OCI-LY7 (cell line): ENCODE measurements around the gene KRTAP5-8. TPM values are rescaled to one million over a fixed set of nuclear protein-coding genes. Genes with fewer than 3 reads are reported as not detected.

Experiments
- small RNA-seq: library from RNA; depleted of rRNA; stranded (forward); fragments of <200 nt; gene quantifications from one replicate; pipeline ENCODE3, GENCODE V24; 2014
- total RNA-seq, 2 experiments: library from RNA; depleted of rRNA in 1 of 2; stranded (reverse); fragments of >200 nt in 1 of 2; shearing (Covaris generic) in 1 of 2; gene quantifications; 2 replicates each; pipeline ENCODE4 v1.2.3, GENCODE V29; 2014 to 2022

KRTAP5-8 gene
- total RNA-seq, 2 experiments from 2014 or later = not detected

Small RNA genes within 50 kb of the gene (small RNA-seq; reads per million reads assigned to genes)
- not detected for gene AP000867.1
- gene KRTAP5-14P = not detected

Other genes with a start within 250 kb of the KRTAP5-8 start
- gene DHCR7, start 89.6 kb upstream of the KRTAP5-8 start, total RNA-seq (2014; rRNA removed; shearing (Covaris generic)) = 25.8 and 33.4 TPM in 2 replicates
- gene DHCR7, start 89.6 kb upstream of the KRTAP5-8 start, total RNA-seq (2022) = 88.5 and 110 TPM in 2 replicates
- 70.9 and 85.3 TPM in 2 replicates for gene NADSYN1, start 84.8 kb upstream of the KRTAP5-8 start, total RNA-seq (2014; rRNA removed; shearing (Covaris generic))
- 121 and 122 TPM in 2 replicates for gene NADSYN1, start 84.8 kb upstream of the KRTAP5-8 start, total RNA-seq (2022)
- not detected in 2 replicates for gene KRTAP5-7, start 10.8 kb upstream of the KRTAP5-8 start, total RNA-seq (2014; rRNA removed; shearing (Covaris generic))
- not detected in 2 replicates for gene KRTAP5-7, start 10.8 kb upstream of the KRTAP5-8 start, total RNA-seq (2022)
- not detected in 2 replicates for gene KRTAP5-9, start 10.4 kb downstream of the KRTAP5-8 start, total RNA-seq (2014; rRNA removed; shearing (Covaris generic))
- not detected in 2 replicates for gene KRTAP5-9, start 10.4 kb downstream of the KRTAP5-8 start, total RNA-seq (2022)
- gene KRTAP5-10, start 27.5 kb downstream of the KRTAP5-8 start, total RNA-seq (2014; rRNA removed; shearing (Covaris generic)) = not detected in 2 replicates
- gene KRTAP5-10, start 27.5 kb downstream of the KRTAP5-8 start, total RNA-seq (2022) = not detected in 2 replicates
- gene KRTAP5-11, start 44.9 kb downstream of the KRTAP5-8 start, total RNA-seq (2014; rRNA removed; shearing (Covaris generic)) = not detected in 2 replicates
- not detected in 2 replicates for gene KRTAP5-11, start 44.9 kb downstream of the KRTAP5-8 start, total RNA-seq (2022)